ENCODE results near the gene HLA-DRB5.

GRCh38 chr6:32551410-32551809, 21.3 kb upstream of the HLA-DRB5 start:
- TF ChIP-seq CTCF (IDR thresholded peaks at IDR 0.05; ENCODE audit: low read depth, low read length) = no peak
- TF ChIP-seq POLR2A (IDR thresholded peaks at IDR 0.05; ENCODE audit: extremely low read depth, insufficient read length) = no peak
- TF ChIP-seq MAX (IDR thresholded peaks at IDR 0.05; ENCODE audit: low read depth, low read length) = no peak
